Measurements from ENCODE around the gene ATPAF2.

The ATPAF2 gene

DNA sequence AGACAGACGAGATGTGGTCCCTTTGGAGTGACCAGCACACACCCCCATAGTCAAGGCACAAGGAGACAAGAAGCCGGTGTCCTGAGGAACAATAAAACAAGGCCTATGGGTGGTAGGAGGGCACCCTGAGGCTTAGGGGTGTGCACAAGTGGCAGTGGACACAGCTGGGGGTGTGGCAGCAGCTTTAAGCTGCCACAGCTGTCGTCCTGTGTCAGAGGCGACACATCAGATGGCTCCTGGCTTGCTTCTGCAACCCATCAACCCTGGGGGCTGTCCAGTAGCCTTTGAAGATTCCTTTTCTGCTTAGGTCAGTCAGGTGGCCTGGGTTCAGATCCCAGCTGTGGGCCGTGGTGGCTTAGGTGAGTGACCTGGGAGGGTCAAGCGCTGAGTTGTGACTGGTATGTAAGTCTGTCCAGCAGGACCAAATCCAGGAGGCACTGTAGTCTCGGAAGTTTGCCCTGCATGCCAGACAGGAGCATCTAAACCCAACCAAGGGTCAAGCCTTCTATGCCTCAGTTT lies 50.5 kb downstream of the ATPAF2 start:
- TF ChIP-seq, protein P1, sequence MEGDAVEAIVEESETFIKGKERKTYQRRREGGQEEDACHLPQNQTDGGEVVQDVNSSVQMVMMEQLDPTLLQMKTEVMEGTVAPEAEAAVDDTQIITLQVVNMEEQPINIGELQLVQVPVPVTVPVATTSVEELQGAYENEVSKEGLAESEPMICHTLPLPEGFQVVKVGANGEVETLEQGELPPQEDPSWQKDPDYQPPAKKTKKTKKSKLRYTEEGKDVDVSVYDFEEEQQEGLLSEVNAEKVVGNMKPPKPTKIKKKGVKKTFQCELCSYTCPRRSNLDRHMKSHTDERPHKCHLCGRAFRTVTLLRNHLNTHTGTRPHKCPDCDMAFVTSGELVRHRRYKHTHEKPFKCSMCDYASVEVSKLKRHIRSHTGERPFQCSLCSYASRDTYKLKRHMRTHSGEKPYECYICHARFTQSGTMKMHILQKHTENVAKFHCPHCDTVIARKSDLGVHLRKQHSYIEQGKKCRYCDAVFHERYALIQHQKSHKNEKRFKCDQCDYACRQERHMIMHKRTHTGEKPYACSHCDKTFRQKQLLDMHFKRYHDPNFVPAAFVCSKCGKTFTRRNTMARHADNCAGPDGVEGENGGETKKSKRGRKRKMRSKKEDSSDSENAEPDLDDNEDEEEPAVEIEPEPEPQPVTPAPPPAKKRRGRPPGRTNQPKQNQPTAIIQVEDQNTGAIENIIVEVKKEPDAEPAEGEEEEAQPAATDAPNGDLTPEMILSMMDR (conservative IDR thresholded peaks at IDR 0.05; ENCODE audit: low read depth, low read length): no peak
- H3K4me1 ChIP-seq (ENCODE audit: low read depth, poor library complexity, severe bottlenecking): no peaks in the 10 kb centered on the region
- no peak overlapping the region for H2AFZ ChIP-seq (ENCODE audit: low read depth)
- H3K27me3 ChIP-seq (ENCODE audit: insufficient read depth, low read depth): no peaks in the 10 kb centered on the region
- no peak overlapping the region for H3K27ac ChIP-seq
- no peak overlapping the region for H3K4me3 ChIP-seq (IDR thresholded peaks at IDR 0.05; ENCODE audit: insufficient read depth, low read depth, low read length)
- no peak overlapping the region for H3K9ac ChIP-seq
- H3K4me2 ChIP-seq: no peak overlapping the region
- H3K79me2 ChIP-seq (ENCODE audit: insufficient read depth, low read depth): no peaks in the 10 kb centered on the region
- H4K20me1 ChIP-seq (ENCODE audit: insufficient read depth): no peaks in the 10 kb centered on the region
- no peaks in the 10 kb centered on the region for H3K36me3 ChIP-seq (ENCODE audit: insufficient read depth)

DNA sequence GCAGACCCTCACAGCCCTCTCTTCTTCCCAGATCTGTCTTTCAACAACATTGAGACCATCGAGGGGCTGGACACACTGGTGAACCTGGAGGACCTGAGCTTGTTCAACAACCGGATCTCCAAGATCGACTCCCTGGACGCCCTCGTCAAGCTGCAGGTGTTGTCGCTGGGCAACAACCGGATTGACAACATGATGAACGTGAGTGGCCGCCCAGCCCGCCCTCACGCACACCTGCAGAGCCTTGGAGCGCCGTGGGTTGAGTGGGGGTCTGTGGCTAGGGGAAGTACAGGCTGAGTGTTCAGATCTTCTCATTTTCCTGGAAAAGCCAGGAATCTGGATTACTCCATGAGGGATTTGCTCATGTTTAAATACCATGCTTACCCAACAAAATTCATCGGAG lies 51.1 kb downstream of the ATPAF2 start:
- no peak overlapping the region for H3K9ac ChIP-seq
- H3K4me1 ChIP-seq (ENCODE audit: low read depth, poor library complexity, severe bottlenecking): no peaks in the 10 kb centered on the region
- TF ChIP-seq, protein P1 (conservative IDR thresholded peaks at IDR 0.05; ENCODE audit: low read depth, low read length): no peak

DNA sequence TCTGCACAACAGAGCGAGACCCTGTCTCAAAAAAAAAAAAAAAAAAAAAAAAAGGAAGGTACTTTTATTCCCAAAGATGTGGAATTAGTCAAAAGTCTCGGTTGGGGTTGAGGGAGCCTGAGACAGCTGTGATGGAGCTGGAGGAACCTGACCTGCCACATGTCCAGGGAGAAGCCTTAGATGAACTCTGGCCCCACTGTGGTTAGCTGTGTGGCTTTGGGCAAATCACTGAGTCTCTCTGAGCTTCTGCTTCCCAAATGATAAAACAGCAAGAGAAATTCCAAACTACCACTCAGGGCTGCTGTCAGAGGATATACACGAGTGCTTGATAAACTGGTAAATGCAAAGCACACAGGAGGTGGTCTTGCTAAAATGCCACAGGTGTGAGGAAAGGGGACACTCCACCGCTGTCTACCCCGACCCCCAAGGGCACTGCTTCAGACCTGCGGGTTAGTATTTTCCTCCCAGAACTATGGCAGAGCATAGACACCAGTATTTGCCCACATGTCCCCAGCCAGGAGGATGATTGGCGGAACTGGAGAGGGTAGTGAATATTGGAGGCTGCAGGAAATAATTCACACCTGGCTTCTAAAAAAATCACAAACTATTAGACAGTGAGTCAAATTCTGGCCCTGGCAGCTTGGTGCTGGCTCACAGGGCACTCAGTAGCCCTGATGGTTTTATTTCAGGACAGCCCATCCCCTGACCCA lies 51.6 kb downstream of the ATPAF2 start:
- H2AFZ ChIP-seq (ENCODE audit: low read depth): no peak overlapping the region
- H4K20me1 ChIP-seq (ENCODE audit: insufficient read depth): no peaks in the 10 kb centered on the region
- H3K79me2 ChIP-seq (ENCODE audit: insufficient read depth, low read depth): no peaks in the 10 kb centered on the region
- no peaks in the 10 kb centered on the region for H3K36me3 ChIP-seq (ENCODE audit: insufficient read depth)
- H3K27me3 ChIP-seq (ENCODE audit: insufficient read depth, low read depth): no peaks in the 10 kb centered on the region
- H3K27ac ChIP-seq: no peak overlapping the region
- H3K4me1 ChIP-seq (ENCODE audit: low read depth, poor library complexity, severe bottlenecking): no peaks in the 10 kb centered on the region
- H3K4me2 ChIP-seq: no peak overlapping the region
- TF ChIP-seq, protein P1 (conservative IDR thresholded peaks at IDR 0.05; ENCODE audit: low read depth, low read length): no peak
- no peak overlapping the region for H3K9ac ChIP-seq
- no peak overlapping the region for H3K4me3 ChIP-seq (IDR thresholded peaks at IDR 0.05; ENCODE audit: insufficient read depth, low read depth, low read length)

More for the DNA sequence above, 51.1 kb downstream of the ATPAF2 start:
- H3K27me3 ChIP-seq (ENCODE audit: insufficient read depth, low read depth): no peaks in the 10 kb centered on the region
- H2AFZ ChIP-seq (ENCODE audit: low read depth): no peak overlapping the region
- no peaks in the 10 kb centered on the region for H4K20me1 ChIP-seq (ENCODE audit: insufficient read depth)
- no peak overlapping the region for H3K27ac ChIP-seq
- no peak overlapping the region for H3K4me3 ChIP-seq (IDR thresholded peaks at IDR 0.05; ENCODE audit: insufficient read depth, low read depth, low read length)
- H3K4me2 ChIP-seq: no peak overlapping the region
- no peaks in the 10 kb centered on the region for H3K79me2 ChIP-seq (ENCODE audit: insufficient read depth, low read depth)
- H3K36me3 ChIP-seq (ENCODE audit: insufficient read depth): no peaks in the 10 kb centered on the region

DNA sequence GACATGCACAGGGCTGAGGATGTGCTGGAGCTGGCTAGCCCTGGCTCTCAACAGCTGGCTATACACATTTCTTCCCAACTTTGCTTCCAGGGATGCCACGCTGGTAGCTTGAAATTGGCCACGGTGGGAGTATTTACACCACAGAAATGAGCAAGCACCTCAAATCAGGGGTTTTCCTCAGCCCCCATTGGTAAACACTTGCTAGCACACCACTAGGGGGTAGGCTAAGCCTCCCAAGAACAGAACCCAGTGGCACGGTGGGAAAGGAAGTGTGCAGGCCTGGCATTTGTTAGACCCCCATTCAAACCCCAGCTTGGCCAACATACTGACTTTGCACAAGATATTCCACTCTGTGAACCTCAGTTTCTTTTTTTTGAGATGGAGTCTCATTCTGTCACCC lies 53.4 kb downstream of the ATPAF2 start:
- TF ChIP-seq, protein P1 (conservative IDR thresholded peaks at IDR 0.05; ENCODE audit: low read depth, low read length): no peak
- H3K4me1 ChIP-seq (ENCODE audit: low read depth, poor library complexity, severe bottlenecking): no peaks in the 10 kb centered on the region
- H2AFZ ChIP-seq (ENCODE audit: low read depth): no peak overlapping the region
- H3K27ac ChIP-seq: no peak overlapping the region
- no peaks in the 10 kb centered on the region for H3K36me3 ChIP-seq (ENCODE audit: insufficient read depth)
- H3K9ac ChIP-seq: no peak overlapping the region
- no peaks in the 10 kb centered on the region for H3K79me2 ChIP-seq (ENCODE audit: insufficient read depth, low read depth)
- H3K27me3 ChIP-seq (ENCODE audit: insufficient read depth, low read depth): no peaks in the 10 kb centered on the region
- no peak overlapping the region for H3K4me3 ChIP-seq (IDR thresholded peaks at IDR 0.05; ENCODE audit: insufficient read depth, low read depth, low read length)
- H4K20me1 ChIP-seq (ENCODE audit: insufficient read depth): no peaks in the 10 kb centered on the region
- H3K4me2 ChIP-seq: no peak overlapping the region
